H1 (cell line): Measurements from ENCODE around the gene SMARCB1. TPM values are rescaled to one million over a fixed set of nuclear protein-coding genes. Genes with fewer than 3 reads are reported as not detected.
A peak's percentile ranks its signal among the peaks of the same experiment; 100 is the strongest.

Source experiments
- CTCF ChIA-PET: fragments of 300-600 bp; sonication (Branson Sonifier 250); formaldehyde crosslinking; loops from one replicate; lab custom pipeline; 2021; ENCODE audit not compliant: partially characterized antibody; lab: Charles Lee
- POLR2A ChIA-PET: fragments of 300-600 bp; sonication (Branson Sonifier 250); formaldehyde crosslinking; loops from one replicate; lab custom pipeline; 2021; ENCODE audit warnings: inconsistent platforms; ENCODE audit not compliant: partially characterized antibody; lab: Charles Lee
- DNase-seq, 2 experiments: peaks; one replicate each; pipeline versions ENCODE4 v3.0.0 to v3.0.0-alpha.2; 2010 to 2022; ENCODE audit warnings: low spot score in 2 of 2, low read depth in 1 of 2, mixed read lengths in 1 of 2
- FAIRE-seq: peaks from 2 replicates; lab custom pipeline; 2011; peaks lifted over from hg19 to GRCh38; lab: Jason Lieb, UNC
- H2AFZ ChIP-seq: 2 replicates; pipeline ENCODE4 v1.8.1; 2012; ENCODE audit warnings: low read length, inconsistent platforms
- H2AK5ac ChIP-seq: 2 replicates; pipeline ENCODE4 v1.6.1; 2013; ENCODE audit warnings: low read depth, low read length
- H2BK120ac ChIP-seq: replicated peaks from 2 replicates; pipeline ENCODE3; 2013; ENCODE audit warnings: low read depth, low read length, inconsistent platforms
- H2BK12ac ChIP-seq: 2 replicates; pipeline ENCODE4 v1.6.1; 2013; ENCODE audit warnings: low read depth, low read length
- H2BK15ac ChIP-seq: 2 replicates; pipeline ENCODE4 v1.6.1; 2013; ENCODE audit warnings: low read length
- H2BK20ac ChIP-seq: 2 replicates; pipeline ENCODE4 v1.6.1; 2013; ENCODE audit warnings: low read length
- H2BK5ac ChIP-seq: 2 replicates; pipeline ENCODE4 v1.6.1; 2013; ENCODE audit warnings: low read depth, low read length
- H3K14ac ChIP-seq: 2 replicates; pipeline ENCODE4 v1.6.1; 2013; ENCODE audit warnings: inconsistent platforms; ENCODE audit not compliant: insufficient read length
- H3K18ac ChIP-seq: 2 replicates; pipeline ENCODE4 v1.6.1; 2013; ENCODE audit warnings: low read length; ENCODE audit errors: extremely low read depth
- H3K23ac ChIP-seq: 2 replicates; pipeline ENCODE4 v1.6.1; 2013; ENCODE audit warnings: inconsistent platforms; ENCODE audit not compliant: insufficient read length
- H3K23me2 ChIP-seq: 2 replicates; pipeline ENCODE4 v1.6.1; 2013; ENCODE audit warnings: low read depth, low read length
- H3K27ac ChIP-seq: 2 replicates; pipeline ENCODE4 v1.6.1; 2011; ENCODE audit warnings: low read depth, low read length, inconsistent platforms
- H3K27me3 ChIP-seq, 4 experiments: replicated peaks in 1 of 4; 1 replicate in 1 of 4; 2 replicates in 3 of 4; pipeline versions ENCODE4 v1.6.1 to v1.8.1; 2011 to 2013; ENCODE audit warnings: low read length in 3 of 4, mild to moderate bottlenecking in 3 of 4, inconsistent platforms in 2 of 4, mixed read lengths in 2 of 4, moderate library complexity in 1 of 4; ENCODE audit not compliant: control insufficient read depth in 3 of 4, insufficient read depth in 3 of 4; ENCODE audit errors: extremely low read depth in 1 of 4
- H3K36me3 ChIP-seq, 4 experiments: 2 replicates each; pipeline versions ENCODE4 v1.6.1 to v1.8.1; 2011 to 2013; ENCODE audit warnings: mild to moderate bottlenecking in 4 of 4, low read length in 3 of 4, moderate library complexity in 2 of 4, control low read depth in 1 of 4, inconsistent platforms in 1 of 4; ENCODE audit not compliant: insufficient read depth in 4 of 4, control insufficient read depth in 2 of 4
- H3K4ac ChIP-seq: replicated peaks from 2 replicates; pipeline ENCODE3; 2013; ENCODE audit warnings: low read length, low read depth, mixed read lengths, inconsistent platforms; ENCODE audit not compliant: insufficient read length
- H3K4me1 ChIP-seq, 4 experiments: replicated peaks in 1 of 4; 1 replicate in 1 of 4; 2 replicates in 3 of 4; pipeline versions ENCODE4 v1.6.1 to v1.8.1; 2011 to 2013; ENCODE audit warnings: low read length in 3 of 4, inconsistent platforms in 2 of 4, mixed read lengths in 1 of 4; ENCODE audit not compliant: insufficient read depth in 4 of 4, control insufficient read depth in 3 of 4
- H3K4me2 ChIP-seq, 2 experiments: 2 replicates each; pipeline versions ENCODE4 v1.6.1 to v1.8.1; 2011 to 2013; ENCODE audit warnings: low read depth in 2 of 2, low read length in 2 of 2, control low read depth in 1 of 2, inconsistent platforms in 1 of 2, mild to moderate bottlenecking in 1 of 2; ENCODE audit not compliant: insufficient read depth in 1 of 2
- H3K4me3 ChIP-seq, 4 experiments: fragments of 200-600, 300-600 bp in 1 of 4; sonication (generic), shearing (Covaris generic), sonication (Bioruptor Twin) in 1 of 4; 2 replicates each; pipeline versions ENCODE4 v1.5.1 to v1.8.1; 2011 to 2016; ENCODE audit warnings: low read length in 4 of 4, low read depth in 3 of 4, control low read depth in 2 of 4, inconsistent platforms in 2 of 4, mild to moderate bottlenecking in 2 of 4, mixed read lengths in 1 of 4, moderate library complexity in 1 of 4; ENCODE audit not compliant: insufficient read depth in 2 of 4; ENCODE audit errors: extremely low read depth in 1 of 4
- H3K56ac ChIP-seq: replicated peaks from 2 replicates; pipeline ENCODE3; 2013; ENCODE audit warnings: low read depth, mild to moderate bottlenecking, mixed read lengths, low read length, inconsistent platforms; ENCODE audit not compliant: insufficient read length
- H3K79me1 ChIP-seq: 2 replicates; pipeline ENCODE4 v1.6.1; 2013; ENCODE audit warnings: low read depth, low read length, control low read depth
- H3K79me2 ChIP-seq, 2 experiments: 2 replicates each; pipeline versions ENCODE4 v1.6.1 to v1.8.1; 2012 to 2013; ENCODE audit warnings: low read length in 2 of 2, mild to moderate bottlenecking in 2 of 2, inconsistent platforms in 1 of 2; ENCODE audit not compliant: insufficient read depth in 2 of 2, control insufficient read depth in 1 of 2
- H3K9ac ChIP-seq, 4 experiments: replicated peaks in 1 of 4; 1 replicate in 1 of 4; 2 replicates in 3 of 4; pipeline versions ENCODE4 v1.6.1 to v1.8.1; 2011 to 2013; ENCODE audit warnings: low read depth in 3 of 4, low read length in 3 of 4, control low read depth in 2 of 4, mild to moderate bottlenecking in 2 of 4, moderate library complexity in 2 of 4, inconsistent platforms in 1 of 4; ENCODE audit errors: extremely low read depth in 1 of 4
- H3K9me3 ChIP-seq, 2 experiments: 2 replicates each; pipeline versions ENCODE4 v1.6.1 to v1.8.1; 2012 to 2013; ENCODE audit warnings: mild to moderate bottlenecking in 2 of 2, moderate library complexity in 2 of 2, control low read depth in 1 of 2, inconsistent platforms in 1 of 2, low read depth in 1 of 2, low read length in 1 of 2, mixed read lengths in 1 of 2; ENCODE audit not compliant: insufficient read depth in 2 of 2
- H4K20me1 ChIP-seq, 2 experiments: replicated peaks in 1 of 2; 2 replicates each; pipeline versions ENCODE3 to v1.8.1; 2011 to 2013; ENCODE audit warnings: inconsistent platforms in 2 of 2, low read length in 2 of 2, mild to moderate bottlenecking in 1 of 2; ENCODE audit not compliant: insufficient read depth in 2 of 2, control insufficient read depth in 1 of 2
- H4K5ac ChIP-seq: 2 replicates; pipeline ENCODE4 v1.6.1; 2013; ENCODE audit warnings: low read length, low read depth, mixed read lengths, inconsistent platforms; ENCODE audit not compliant: insufficient read length
- H4K8ac ChIP-seq: 2 replicates; pipeline ENCODE4 v1.8.0; 2013; ENCODE audit warnings: mild to moderate bottlenecking, moderate library complexity, low read length, inconsistent platforms; ENCODE audit not compliant: insufficient read depth; ENCODE audit errors: extremely low read depth
- H4K91ac ChIP-seq: replicated peaks from 2 replicates; pipeline ENCODE3; 2013; ENCODE audit warnings: low read length, mixed read lengths, inconsistent platforms; ENCODE audit not compliant: insufficient read length
- JUN ChIP-seq: IDR thresholded peaks from 2 replicates; pipeline ENCODE4 v1.6.1; 2011; ENCODE audit warnings: low read depth, mild to moderate bottlenecking, improper control_type of control experiment, low read length
- JUND ChIP-seq: IDR thresholded peaks from 2 replicates; pipeline ENCODE4 v1.6.1; 2011; ENCODE audit warnings: mild to moderate bottlenecking, improper control_type of control experiment, low read length
- SP2 ChIP-seq: IDR thresholded peaks from 2 replicates; pipeline ENCODE4 v1.6.1; 2012; ENCODE audit warnings: mild to moderate bottlenecking, low read length, inconsistent platforms
- WGBS, 2 experiments: shearing (Covaris generic) in 1 of 2; methylation state at CpG; one replicate each; pipeline versions ENCODE4 v1.1.6 to v1.1.7; 2013 to 2015; ENCODE audit warnings: low lambda C conversion rate in 2 of 2, mixed read lengths in 2 of 2, inconsistent platforms in 1 of 2, low coverage in 1 of 2, missing lambda C conversion rate in 1 of 2; ENCODE audit not compliant: insufficient replicate concordance in 2 of 2, insufficient coverage in 1 of 2, insufficient read length in 1 of 2; ENCODE audit errors: extremely low coverage in 1 of 2, missing lambda C conversion rate in 1 of 2; 5-methylcytosine and 5-hydroxymethylcytosine counted together
- polyA plus RNA-seq, 7 experiments: library from polyadenylated mRNA; depleted of rRNA in 3 of 7; stranded (reverse) in 5 of 7; unstranded in 2 of 7; fragments of >200 nt in 5 of 7; fragments of 200-250 nt in 2 of 7; gene quantifications; 1 replicate in 5 of 7; 2 replicates in 1 of 7; 4 replicates in 1 of 7; pipeline versions ENCODE4 v1.2.1 to v1.2.3, GENCODE V29; 2011 to 2013; ENCODE audit warnings: missing spikeins in 2 of 7, mixed read lengths in 2 of 7
- total RNA-seq: library from RNA; stranded (reverse); fragmentation: NEBNext Ultra II Directional; extraction: Animal tissue kit (Norgen Biotek cat#: 25700); gene quantifications from 2 replicates; pipeline ENCODE4 v1.2.1, GENCODE V29; 2021

SMARCB1 gene
- total and polyA plus RNA-seq, 2 of the 8 experiments (the other 6 are each of a cell fraction or from before 2014, with no cell fraction given), result 116 to 145 TPM

- CTCF ChIA-PET, result interaction anchor here (1.3 to 1.7 kb wide), 2 partner anchors 17 to 19 kb away, joined by 4 to 5 read pairs; partner anchors contain the start of gene CHCHD10
- TF ChIP-seq JUND, result no peak
- TF ChIP-seq JUN, result no peak
- TF ChIP-seq SP2, result no peak
Measured at GRCh38 chr22:23749841-23750301, 36.9 kb upstream of the SMARCB1 start.

More at GRCh38 chr22:23749841-23750301, 36.9 kb upstream of the SMARCB1 start:
- Histone ChIP-seq H3K4me1 (peaks cover 0 to 6% (median 2%) of the 10 kb centered on the region in 4 experiments; a peak in 3 of 7 replicates), H4K91ac (no peak overlapping the region), H3K4me3 (peak overlapping the region in 2 of 4 experiments; percentile 59 to 75; a peak in 3 of 8 replicates), H2BK12ac (no peak overlapping the region; the same call in 1 of the 2 replicates), H3K4ac (no peak overlapping the region), H3K27ac (no peak overlapping the region), H2BK120ac (no peak overlapping the region), H2BK5ac (no peak overlapping the region), H3K56ac (peak overlapping the region; percentile 34), H3K23me2 (peaks cover 11% of the 10 kb centered on the region; the same call in 1 of the 2 replicates), H3K79me1 (no peaks in the 10 kb centered on the region), H2AK5ac (no peak overlapping the region), H2BK15ac (no peak overlapping the region), H2AFZ (no peak overlapping the region), H3K14ac (no peak overlapping the region), H4K5ac (no peak overlapping the region), H3K23ac (no peak overlapping the region), H4K20me1 (no peaks in the 10 kb centered on the region), H3K79me2 (no peaks in the 10 kb centered on the region), H3K36me3 (peaks cover 0 to under 1% (median 0%) of the 10 kb centered on the region in 4 experiments; a peak in 2 of 8 replicates), H3K4me2 (peak overlapping the region in 1 of 2 experiments; percentile 74; a peak in 2 of 4 replicates), H3K9ac (0 out of 7 replicates have a peak overlapping the region, but pooled peaks of 1 of the 4 experiments have one; percentile 19), H2BK20ac (no peak overlapping the region), H3K27me3 (no peaks in the 10 kb centered on the region), H3K9me3 (no peaks in the 10 kb centered on the region), H4K8ac (no peak overlapping the region), H3K18ac (no peak overlapping the region)
- POLR2A ChIA-PET, result interaction anchor here (0.8 to 1.6 kb wide), 5 partner anchors 9 to 33 kb away, joined by 3 to 4 read pairs (median 3); no protein-coding TSS in a partner anchor
- FAIRE-seq (no peak), DNase-seq (no peak)
- whole genome bisulfite sequencing, 2 experiments, result 90% methylated on average over 12 of the region's 12 CpGs; no CpG with 5 or more reads in 1 of the 2 experiments
